Neural cell (in vitro differentiated cells): ENCODE results near the gene LMAN2L.

Source experiments
- EP300 ChIP-seq: fragments of 450-650 bp; conservative IDR thresholded peaks from 2 replicates; pipeline ENCODE4 v1.6.1; 2014; ENCODE audit warnings: antibody characterized with exemption, mild to moderate bottlenecking, moderate library complexity; ENCODE audit not compliant: poor library complexity, severe bottlenecking
- EZH2 ChIP-seq: fragments of 200-600, 300-800 bp; shearing (Covaris generic), sonication (generic); IDR thresholded peaks from 2 replicates; pipeline ENCODE4 v1.6.1; 2014; ENCODE audit warnings: antibody characterized with exemption, low read length, borderline replicate concordance, mild to moderate bottlenecking; ENCODE audit not compliant: insufficient read depth, poor library complexity, severe bottlenecking
- MXI1 ChIP-seq: fragments of 450-650 bp; conservative IDR thresholded peaks from 2 replicates; pipeline ENCODE4 v1.6.1; 2014; ENCODE audit warnings: antibody characterized with exemption, mild to moderate bottlenecking; ENCODE audit not compliant: poor library complexity, severe bottlenecking
- POLR2AphosphoS5 ChIP-seq: IDR thresholded peaks from 2 replicates; pipeline ENCODE4 v1.6.1; 2012
- RAD21 ChIP-seq: fragments of 450-650 bp; conservative IDR thresholded peaks from 2 replicates; pipeline ENCODE4 v1.6.1; 2014; ENCODE audit warnings: antibody characterized with exemption, mild to moderate bottlenecking, moderate library complexity
- REST ChIP-seq: IDR thresholded peaks from 2 replicates; pipeline ENCODE4 v1.6.1; 2012; ENCODE audit warnings: borderline replicate concordance
- SMC3 ChIP-seq: fragments of 450-650 bp; conservative IDR thresholded peaks from 2 replicates; pipeline ENCODE4 v1.6.1; 2014; ENCODE audit warnings: antibody characterized with exemption, mild to moderate bottlenecking, moderate library complexity; ENCODE audit not compliant: poor library complexity
- TAF1 ChIP-seq: IDR thresholded peaks from 2 replicates; pipeline ENCODE4 v1.6.1; 2012; ENCODE audit warnings: low read depth
- TF ChIP-seq, protein P1 (sequence below): fragments of 450-650 bp; IDR thresholded peaks from 2 replicates; pipeline ENCODE4 v1.5.1; 2014; ENCODE audit warnings: antibody characterized with exemption, mild to moderate bottlenecking, moderate library complexity; ENCODE audit not compliant: poor library complexity, severe bottlenecking

DNA sequence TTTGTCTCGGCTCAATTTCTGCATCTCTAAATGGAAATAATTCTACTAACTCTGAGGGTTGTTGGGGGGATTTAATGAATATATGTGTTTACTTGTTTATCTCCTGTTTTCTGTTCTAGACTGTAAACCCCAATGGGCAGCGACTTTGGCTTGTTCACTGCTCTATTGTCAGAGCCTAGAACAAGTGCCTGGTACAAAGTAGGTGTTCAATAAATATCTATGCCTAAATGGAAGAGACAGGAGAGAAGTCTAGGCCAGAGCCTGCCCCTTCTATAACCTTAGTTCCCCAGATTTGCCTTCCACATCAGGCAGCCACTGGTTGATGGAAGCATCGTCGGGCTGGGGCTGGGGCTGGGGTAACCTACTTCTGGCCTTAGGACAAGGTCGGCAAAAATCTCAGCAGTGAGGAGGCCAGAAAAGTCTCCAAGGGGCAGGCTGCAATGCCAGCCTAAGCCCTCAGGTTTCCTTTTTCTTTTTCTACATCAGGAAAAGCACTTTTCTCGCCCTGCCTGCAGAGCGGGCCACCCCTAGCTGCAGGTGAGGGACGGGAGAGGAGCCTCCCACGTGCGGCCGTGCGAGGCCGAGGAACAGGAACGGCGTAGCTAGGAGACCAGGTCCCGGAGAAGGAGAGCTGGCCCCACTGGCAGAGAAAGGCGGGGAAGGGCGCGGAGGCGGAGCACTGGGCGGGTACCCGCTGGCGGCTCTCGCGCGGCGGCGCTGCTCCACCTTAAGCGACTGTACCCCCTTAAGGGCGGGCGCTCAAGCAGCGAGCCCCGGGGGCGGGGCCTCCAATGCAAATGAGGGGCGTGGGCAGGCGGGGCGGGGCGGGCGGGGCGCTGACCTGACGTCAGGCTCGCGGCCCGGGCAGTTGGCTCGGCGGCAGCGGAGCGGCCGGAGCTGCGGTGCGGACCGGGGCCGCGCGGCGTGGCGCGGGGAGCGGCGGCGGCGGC, 20.4 kb upstream of the LMAN2L start, which contains the start of gene CNNM4:
- TF ChIP-seq POLR2AphosphoS5 = peak; percentile 15
- no peak for TF ChIP-seq SMC3
- TF ChIP-seq REST = peak; percentile 46
- peak; percentile 81 for TF ChIP-seq MXI1
- TF ChIP-seq EZH2 = no peak
- TF ChIP-seq, protein P1, sequence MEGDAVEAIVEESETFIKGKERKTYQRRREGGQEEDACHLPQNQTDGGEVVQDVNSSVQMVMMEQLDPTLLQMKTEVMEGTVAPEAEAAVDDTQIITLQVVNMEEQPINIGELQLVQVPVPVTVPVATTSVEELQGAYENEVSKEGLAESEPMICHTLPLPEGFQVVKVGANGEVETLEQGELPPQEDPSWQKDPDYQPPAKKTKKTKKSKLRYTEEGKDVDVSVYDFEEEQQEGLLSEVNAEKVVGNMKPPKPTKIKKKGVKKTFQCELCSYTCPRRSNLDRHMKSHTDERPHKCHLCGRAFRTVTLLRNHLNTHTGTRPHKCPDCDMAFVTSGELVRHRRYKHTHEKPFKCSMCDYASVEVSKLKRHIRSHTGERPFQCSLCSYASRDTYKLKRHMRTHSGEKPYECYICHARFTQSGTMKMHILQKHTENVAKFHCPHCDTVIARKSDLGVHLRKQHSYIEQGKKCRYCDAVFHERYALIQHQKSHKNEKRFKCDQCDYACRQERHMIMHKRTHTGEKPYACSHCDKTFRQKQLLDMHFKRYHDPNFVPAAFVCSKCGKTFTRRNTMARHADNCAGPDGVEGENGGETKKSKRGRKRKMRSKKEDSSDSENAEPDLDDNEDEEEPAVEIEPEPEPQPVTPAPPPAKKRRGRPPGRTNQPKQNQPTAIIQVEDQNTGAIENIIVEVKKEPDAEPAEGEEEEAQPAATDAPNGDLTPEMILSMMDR = no peak
- no peak for TF ChIP-seq TAF1
- no peak for TF ChIP-seq EP300
- no peak for TF ChIP-seq RAD21
